WTC11 (cell line): Measurements from ENCODE around the gene BRINP1. TPM values are rescaled to one million over a fixed set of nuclear protein-coding genes. Genes with fewer than 3 reads are reported as not detected.

Experiments
- ATAC-seq: fragments of 200-7000 bp; cut with Tn5 transposase; 2 replicates; pipeline ENCODE4 v1.10.0; 2021; ENCODE audit warnings: mild to moderate bottlenecking, moderate library complexity
- CTCF ChIA-PET: fragments of 300-600 bp; sonication (Branson Sonifier 250); formaldehyde crosslinking; loops from one replicate; lab custom pipeline; 2021; ENCODE audit warnings: antibody characterized with exemption; lab: Charles Lee
- POLR2A ChIA-PET: fragments of 350-600 bp; sonication (Branson Sonifier 250); formaldehyde crosslinking; loops from one replicate; lab custom pipeline; 2021; ENCODE audit warnings: antibody characterized with exemption; lab: Charles Lee
- DNase-seq: peaks from one replicate; pipeline ENCODE4 v3.0.0; 2021; ENCODE audit warnings: low spot score
- H3K27ac Mint-ChIP-seq: 2 replicates; pipeline ENCODE4 v1.8.0; 2021; ENCODE audit warnings: mixed read lengths
- H3K27me3 Mint-ChIP-seq: 2 replicates; pipeline ENCODE4 v1.8.0; 2021; ENCODE audit warnings: low read depth, mild to moderate bottlenecking, moderate library complexity, mixed read lengths
- H3K36me3 Mint-ChIP-seq: 2 replicates; pipeline ENCODE4 v1.8.0; 2021; ENCODE audit warnings: mixed read lengths
- H3K4me1 Mint-ChIP-seq: 2 replicates; pipeline ENCODE4 v1.8.0; 2022; ENCODE audit warnings: mixed read lengths
- H3K4me3 Mint-ChIP-seq: 2 replicates; pipeline ENCODE4 v1.8.0; 2021; ENCODE audit warnings: mild to moderate bottlenecking, moderate library complexity, mixed read lengths
- H3K9me3 Mint-ChIP-seq: 2 replicates; pipeline ENCODE4 v1.8.0; 2021; ENCODE audit warnings: mixed read lengths
- ESRRA ChIP-seq: sonication (generic); formaldehyde crosslinking; IDR thresholded peaks from 2 replicates; pipeline ENCODE4 v1.8.1; 2022; ENCODE audit warnings: mild to moderate bottlenecking, missing genetic modification reagents, borderline replicate concordance
- FOXJ3 ChIP-seq: sonication (generic); formaldehyde crosslinking; IDR thresholded peaks from 2 replicates; pipeline ENCODE4 v1.9.0; 2021; ENCODE audit warnings: missing genetic modification reagents, mild to moderate bottlenecking, borderline replicate concordance
- FOXK1 ChIP-seq: sonication (generic); formaldehyde crosslinking; IDR thresholded peaks from 2 replicates; pipeline ENCODE4 v1.8.0; 2022; ENCODE audit warnings: mild to moderate bottlenecking, moderate library complexity, missing genetic modification reagents
- GRHL2 ChIP-seq: fragments of 250-450 bp; sonication (Bioruptor Pico); IDR thresholded peaks from 2 replicates; pipeline ENCODE4 v1.8.0; 2022; ENCODE audit warnings: mild to moderate bottlenecking, moderate library complexity; ENCODE audit not compliant: insufficient replicate concordance, severe bottlenecking
- GTF2I ChIP-seq: fragments of 250-450 bp; sonication (Bioruptor Pico); conservative IDR thresholded peaks from 2 replicates; pipeline ENCODE4 v1.4.0; 2021; ENCODE audit warnings: mild to moderate bottlenecking
- JAZF1 ChIP-seq: fragments of 250-450 bp; sonication (Bioruptor Pico); IDR thresholded peaks from 2 replicates; pipeline ENCODE4 v1.9.0; 2021; ENCODE audit warnings: moderate library complexity, mild to moderate bottlenecking, inconsistent platforms
- NFYB ChIP-seq: sonication (generic); formaldehyde crosslinking; conservative IDR thresholded peaks from 2 replicates; pipeline ENCODE4 v1.8.0; 2022; ENCODE audit warnings: low read depth, missing genetic modification reagents
- RELA ChIP-seq: sonication (generic); formaldehyde crosslinking; IDR thresholded peaks from 2 replicates; pipeline ENCODE4 v1.8.1; 2022; ENCODE audit warnings: missing genetic modification reagents, mild to moderate bottlenecking, borderline replicate concordance
- RORB ChIP-seq: fragments of 250-450 bp; sonication (Bioruptor Pico); IDR thresholded peaks from 2 replicates; pipeline ENCODE4 v1.9.0; 2021; ENCODE audit warnings: mild to moderate bottlenecking
- SMAD3 ChIP-seq: sonication (generic); formaldehyde crosslinking; IDR thresholded peaks from 2 replicates; pipeline ENCODE4 v1.8.0; 2022; ENCODE audit warnings: missing genetic modification reagents, mild to moderate bottlenecking, borderline replicate concordance
- SP1 ChIP-seq: sonication (generic); formaldehyde crosslinking; conservative IDR thresholded peaks from 2 replicates; pipeline ENCODE4 v1.8.1; 2022; ENCODE audit warnings: missing genetic modification reagents
- ZBTB21 ChIP-seq: sonication (generic); formaldehyde crosslinking; IDR thresholded peaks from 2 replicates; pipeline ENCODE4 v1.8.1; 2023; ENCODE audit warnings: mild to moderate bottlenecking, missing genetic modification reagents, borderline replicate concordance
- ZNF138 ChIP-seq: sonication (generic); formaldehyde crosslinking; conservative IDR thresholded peaks from 2 replicates; pipeline ENCODE4 v1.8.1; 2022; ENCODE audit warnings: mild to moderate bottlenecking, moderate library complexity, missing genetic modification reagents
- ZNF396 ChIP-seq: fragments of 250-450 bp; sonication (Bioruptor Pico); IDR thresholded peaks from 2 replicates; pipeline ENCODE4 v1.8.0; 2021; ENCODE audit warnings: mild to moderate bottlenecking, moderate library complexity, borderline replicate concordance
- ZNF423 ChIP-seq: fragments of 250-450 bp; sonication (Bioruptor Pico); IDR thresholded peaks from 2 replicates; pipeline ENCODE4 v2.1.2; 2022; ENCODE audit warnings: mild to moderate bottlenecking, moderate library complexity
- total RNA-seq: library from RNA; stranded (reverse); gene quantifications from 3 replicates; pipeline ENCODE4 v1.2.3, GENCODE V29; 2021
- TF ChIP-seq, protein P1 (sequence below): sonication (generic); formaldehyde crosslinking; IDR thresholded peaks from 2 replicates; pipeline ENCODE4 v1.8.1; 2023; ENCODE audit warnings: mild to moderate bottlenecking, missing genetic modification reagents, moderate library complexity
- TF ChIP-seq, protein P2 (sequence below): sonication (generic); formaldehyde crosslinking; IDR thresholded peaks from 2 replicates; pipeline ENCODE4 v1.8.0; 2022; ENCODE audit warnings: mild to moderate bottlenecking, missing genetic modification reagents
- TF ChIP-seq, protein P3 (sequence below): fragments of 250-450 bp; sonication (Bioruptor Pico); IDR thresholded peaks from 2 replicates; pipeline ENCODE4 v2.1.2; 2022; ENCODE audit warnings: mild to moderate bottlenecking, moderate library complexity
- TF ChIP-seq, protein P4 (sequence below): sonication (generic); formaldehyde crosslinking; IDR thresholded peaks from 2 replicates; pipeline ENCODE4 v1.8.0; 2022; ENCODE audit warnings: mild to moderate bottlenecking, missing genetic modification reagents
- TF ChIP-seq, protein P5 (sequence below): sonication (generic); formaldehyde crosslinking; IDR thresholded peaks from 2 replicates; pipeline ENCODE4 v1.8.1; 2022; ENCODE audit warnings: mild to moderate bottlenecking, missing genetic modification reagents, moderate library complexity, borderline replicate concordance

Gene BRINP1
- total RNA-seq, 1 experiment from 2014 or later: 19.5 TPM

DNA sequence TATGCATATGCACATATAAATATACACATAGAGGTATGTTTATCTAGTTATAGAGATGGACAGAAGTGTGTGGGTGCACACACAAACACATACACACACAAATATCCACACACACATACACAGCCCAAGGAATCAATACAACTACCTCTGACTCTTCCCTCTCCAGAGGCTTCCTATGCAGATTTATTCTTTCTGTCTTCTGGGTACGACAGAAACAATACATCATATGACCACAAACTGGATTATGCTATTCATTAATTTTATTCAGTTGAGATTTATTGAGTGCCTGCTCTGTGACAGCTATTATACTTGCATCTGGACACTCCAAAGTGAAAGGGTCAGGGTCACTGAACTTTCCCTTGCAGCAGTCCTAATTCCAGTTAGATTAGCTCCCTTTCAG, 155.8 kb downstream of the BRINP1 start:
- Mint-ChIP-seq H3K36me3 (peaks cover 8% of the 10 kb centered on the region), H3K27ac (no peak overlapping the region), H3K9me3 (no peaks in the 10 kb centered on the region), H3K4me3 (no peak overlapping the region), H3K27me3 (no peaks in the 10 kb centered on the region), H3K4me1 (no peaks in the 10 kb centered on the region)
- TF ChIP-seq, protein P1, sequence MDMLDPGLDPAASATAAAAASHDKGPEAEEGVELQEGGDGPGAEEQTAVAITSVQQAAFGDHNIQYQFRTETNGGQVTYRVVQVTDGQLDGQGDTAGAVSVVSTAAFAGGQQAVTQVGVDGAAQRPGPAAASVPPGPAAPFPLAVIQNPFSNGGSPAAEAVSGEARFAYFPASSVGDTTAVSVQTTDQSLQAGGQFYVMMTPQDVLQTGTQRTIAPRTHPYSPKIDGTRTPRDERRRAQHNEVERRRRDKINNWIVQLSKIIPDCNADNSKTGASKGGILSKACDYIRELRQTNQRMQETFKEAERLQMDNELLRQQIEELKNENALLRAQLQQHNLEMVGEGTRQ (CRISPR knock-in tag): no peak
- no peak for TF ChIP-seq ZNF423 (CRISPR knock-in tag)
- TF ChIP-seq GRHL2 (CRISPR knock-in tag): no peak
- CTCF ChIA-PET: no interaction called here
- no peak for ATAC-seq
- DNase-seq: no peak
- POLR2A ChIA-PET: no interaction called here

DNA sequence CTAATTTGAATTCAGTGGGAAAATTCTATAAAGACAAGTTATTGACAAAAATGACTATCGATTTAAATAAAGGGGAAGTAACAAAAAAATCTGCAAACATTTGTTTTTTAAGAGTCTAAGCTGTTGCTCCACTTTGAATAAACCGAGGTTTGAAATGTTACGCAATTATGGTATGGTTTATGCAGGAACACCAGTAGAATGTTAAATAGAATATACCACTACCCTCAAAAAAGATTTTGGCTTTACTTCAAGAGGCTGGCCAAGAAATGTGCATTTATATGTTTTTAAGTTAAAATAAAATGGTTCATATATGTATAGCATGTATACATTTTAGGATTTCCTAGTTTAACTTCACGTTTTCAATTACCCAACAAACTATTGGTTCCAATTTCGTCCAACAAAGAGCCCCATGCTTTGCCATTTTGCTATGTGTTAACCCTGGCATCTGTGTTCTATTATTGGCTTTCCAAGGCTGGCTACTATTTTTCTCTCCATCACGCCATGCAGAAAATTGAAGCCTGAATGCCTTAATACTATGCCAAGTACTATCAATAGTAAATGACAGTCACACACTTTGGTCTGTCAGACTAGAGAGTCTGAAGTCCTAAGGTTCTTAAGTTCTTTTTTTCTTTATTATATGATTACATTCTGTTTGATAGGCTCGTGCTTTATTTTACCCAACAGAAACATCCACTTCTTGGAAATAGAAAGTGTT, 171.2 kb downstream of the BRINP1 start:
- CTCF ChIA-PET: no interaction called here
- Mint-ChIP-seq H3K27ac (no peak overlapping the region), H3K27me3 (no peaks in the 10 kb centered on the region), H3K4me1 (peaks cover 17% of the 10 kb centered on the region), H3K9me3 (no peaks in the 10 kb centered on the region), H3K4me3 (no peak overlapping the region), H3K36me3 (0 out of 2 replicates have a peak, but pooled peaks cover 2% of the 10 kb centered on the region)
- POLR2A ChIA-PET: no interaction called here
- no peak for ATAC-seq
- DNase-seq: no peak
- TF ChIP-seq, protein P2, sequence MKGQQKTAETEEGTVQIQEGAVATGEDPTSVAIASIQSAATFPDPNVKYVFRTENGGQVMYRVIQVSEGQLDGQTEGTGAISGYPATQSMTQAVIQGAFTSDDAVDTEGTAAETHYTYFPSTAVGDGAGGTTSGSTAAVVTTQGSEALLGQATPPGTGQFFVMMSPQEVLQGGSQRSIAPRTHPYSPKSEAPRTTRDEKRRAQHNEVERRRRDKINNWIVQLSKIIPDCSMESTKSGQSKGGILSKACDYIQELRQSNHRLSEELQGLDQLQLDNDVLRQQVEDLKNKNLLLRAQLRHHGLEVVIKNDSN (CRISPR knock-in tag): no peak
- TF ChIP-seq GTF2I (CRISPR knock-in tag) (no peak), JAZF1 (CRISPR knock-in tag) (no peak), ZNF138 (CRISPR knock-in tag) (no peak), ESRRA (CRISPR knock-in tag) (no peak)

DNA sequence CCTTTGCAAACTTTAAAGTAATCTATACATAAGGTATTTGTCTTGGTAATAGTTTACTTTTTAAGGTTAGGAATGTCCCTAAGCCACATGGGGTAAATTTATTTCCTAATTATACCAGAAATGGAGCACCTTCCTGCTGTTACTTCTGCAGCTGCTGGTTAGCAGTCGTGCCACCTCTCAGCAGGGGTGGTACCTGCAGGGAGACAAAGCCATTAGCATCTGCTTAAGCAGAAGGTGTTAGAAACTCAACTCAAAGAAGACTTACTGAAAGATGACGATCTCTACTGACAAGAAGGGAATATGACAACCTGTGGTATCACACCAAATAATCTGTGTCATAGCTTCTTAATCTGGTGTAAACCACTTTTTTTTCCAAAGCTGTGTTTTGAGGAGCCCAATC, 173.7 kb downstream of the BRINP1 start:
- Mint-ChIP-seq H3K9me3 (no peaks in the 10 kb centered on the region), H3K4me1 (peaks cover 12% of the 10 kb centered on the region), H3K27ac (no peak overlapping the region), H3K27me3 (no peaks in the 10 kb centered on the region), H3K36me3 (no peaks in the 10 kb centered on the region), H3K4me3 (no peak overlapping the region; the same call in 1 of the 2 replicates)
- DNase-seq (peak; percentile 35), ATAC-seq (peak; percentile 65)
- CTCF ChIA-PET: no interaction called here
- POLR2A ChIA-PET: no interaction called here
- TF ChIP-seq ZNF423 (CRISPR knock-in tag) (peak; percentile 93), FOXJ3 (CRISPR knock-in tag) (no peak), ZBTB21 (CRISPR knock-in tag) (no peak), SP1 (CRISPR knock-in tag) (0 out of 2 replicates have a peak, but pooled peaks have one; percentile 37), FOXK1 (no peak), ZNF138 (CRISPR knock-in tag) (no peak), NFYB (CRISPR knock-in tag) (no peak), RELA (no peak), RORB (CRISPR knock-in tag) (no peak), ZNF396 (CRISPR knock-in tag) (0 out of 2 replicates have a peak, but pooled peaks have one; percentile 52), SMAD3 (CRISPR knock-in tag) (no peak)
- TF ChIP-seq, protein P2 (CRISPR knock-in tag): no peak
- TF ChIP-seq, protein P3, sequence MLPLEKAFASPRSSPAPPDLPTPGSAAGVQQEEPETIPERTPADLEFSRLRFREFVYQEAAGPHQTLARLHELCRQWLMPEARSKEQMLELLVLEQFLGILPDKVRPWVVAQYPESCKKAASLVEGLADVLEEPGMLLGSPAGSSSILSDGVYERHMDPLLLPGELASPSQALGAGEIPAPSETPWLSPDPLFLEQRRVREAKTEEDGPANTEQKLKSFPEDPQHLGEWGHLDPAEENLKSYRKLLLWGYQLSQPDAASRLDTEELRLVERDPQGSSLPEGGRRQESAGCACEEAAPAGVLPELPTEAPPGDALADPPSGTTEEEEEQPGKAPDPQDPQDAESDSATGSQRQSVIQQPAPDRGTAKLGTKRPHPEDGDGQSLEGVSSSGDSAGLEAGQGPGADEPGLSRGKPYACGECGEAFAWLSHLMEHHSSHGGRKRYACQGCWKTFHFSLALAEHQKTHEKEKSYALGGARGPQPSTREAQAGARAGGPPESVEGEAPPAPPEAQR: no peak
- TF ChIP-seq, protein P1 (CRISPR knock-in tag): no peak
- TF ChIP-seq, protein P4, sequence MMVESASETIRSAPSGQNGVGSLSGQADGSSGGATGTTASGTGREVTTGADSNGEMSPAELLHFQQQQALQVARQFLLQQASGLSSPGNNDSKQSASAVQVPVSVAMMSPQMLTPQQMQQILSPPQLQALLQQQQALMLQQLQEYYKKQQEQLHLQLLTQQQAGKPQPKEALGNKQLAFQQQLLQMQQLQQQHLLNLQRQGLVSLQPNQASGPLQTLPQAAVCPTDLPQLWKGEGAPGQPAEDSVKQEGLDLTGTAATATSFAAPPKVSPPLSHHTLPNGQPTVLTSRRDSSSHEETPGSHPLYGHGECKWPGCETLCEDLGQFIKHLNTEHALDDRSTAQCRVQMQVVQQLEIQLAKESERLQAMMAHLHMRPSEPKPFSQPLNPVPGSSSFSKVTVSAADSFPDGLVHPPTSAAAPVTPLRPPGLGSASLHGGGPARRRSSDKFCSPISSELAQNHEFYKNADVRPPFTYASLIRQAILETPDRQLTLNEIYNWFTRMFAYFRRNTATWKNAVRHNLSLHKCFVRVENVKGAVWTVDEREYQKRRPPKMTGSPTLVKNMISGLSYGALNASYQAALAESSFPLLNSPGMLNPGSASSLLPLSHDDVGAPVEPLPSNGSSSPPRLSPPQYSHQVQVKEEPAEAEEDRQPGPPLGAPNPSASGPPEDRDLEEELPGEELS (CRISPR knock-in tag): no peak
- TF ChIP-seq, protein P5, sequence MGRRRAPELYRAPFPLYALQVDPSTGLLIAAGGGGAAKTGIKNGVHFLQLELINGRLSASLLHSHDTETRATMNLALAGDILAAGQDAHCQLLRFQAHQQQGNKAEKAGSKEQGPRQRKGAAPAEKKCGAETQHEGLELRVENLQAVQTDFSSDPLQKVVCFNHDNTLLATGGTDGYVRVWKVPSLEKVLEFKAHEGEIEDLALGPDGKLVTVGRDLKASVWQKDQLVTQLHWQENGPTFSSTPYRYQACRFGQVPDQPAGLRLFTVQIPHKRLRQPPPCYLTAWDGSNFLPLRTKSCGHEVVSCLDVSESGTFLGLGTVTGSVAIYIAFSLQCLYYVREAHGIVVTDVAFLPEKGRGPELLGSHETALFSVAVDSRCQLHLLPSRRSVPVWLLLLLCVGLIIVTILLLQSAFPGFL (CRISPR knock-in tag): no peak
- TF ChIP-seq, all 79 proteins: peak for 3
